Neural cell (in vitro differentiated cells): ENCODE results near the gene MAST4. TPM values are rescaled to one million over a fixed set of nuclear protein-coding genes. Genes with fewer than 3 reads are reported as not detected.

ENCODE experiments used
- H2AFZ ChIP-seq: fragments of 200-600, 300-800 bp; sonication (generic), shearing (Covaris generic); 2 replicates; pipeline ENCODE4 v1.6.0; 2014; ENCODE audit warnings: low read depth, mild to moderate bottlenecking, antibody characterized with exemption, low read length, moderate library complexity
- H3F3A ChIP-seq: fragments of 200-600 bp; shearing (Covaris generic); 2 replicates; pipeline ENCODE4 v1.6.1; 2016; ENCODE audit warnings: mild to moderate bottlenecking, moderate library complexity, mixed read lengths, antibody characterized with exemption, low read length; ENCODE audit not compliant: insufficient read depth, poor library complexity, severe bottlenecking
- H3K27ac ChIP-seq: fragments of 200-600, 300-800 bp; sonication (generic), shearing (Covaris generic); 2 replicates; pipeline ENCODE4 v1.5.1; 2014; ENCODE audit warnings: mild to moderate bottlenecking, low read length, moderate library complexity
- H3K27me3 ChIP-seq: fragments of 300-800, 200-600 bp; sonication (generic), shearing (Covaris generic); 2 replicates; pipeline ENCODE4 v1.6.0; 2014; ENCODE audit warnings: mild to moderate bottlenecking, low read depth, low read length, moderate library complexity; ENCODE audit not compliant: insufficient read depth
- H3K36me3 ChIP-seq: fragments of 300-800, 200-600 bp; sonication (generic), shearing (Covaris generic); 2 replicates; pipeline ENCODE4 v1.5.1; 2014; ENCODE audit warnings: mild to moderate bottlenecking, antibody characterized with exemption, low read length, moderate library complexity; ENCODE audit not compliant: insufficient read depth
- H3K4me2 ChIP-seq: fragments of 300-800, 200-600 bp; sonication (generic), shearing (Covaris generic); 2 replicates; pipeline ENCODE4 v1.6.0; 2014; ENCODE audit warnings: mild to moderate bottlenecking, low read length
- H3K4me3 ChIP-seq: fragments of 300-800, 200-600 bp; sonication (generic), shearing (Covaris generic); 2 replicates; pipeline ENCODE4 v1.5.1; 2014; ENCODE audit warnings: mild to moderate bottlenecking, low read length, moderate library complexity
- H3K79me2 ChIP-seq: fragments of 200-600 bp; shearing (Covaris generic); replicated peaks from 2 replicates; pipeline ENCODE4 v1.6.0; 2014; ENCODE audit warnings: mild to moderate bottlenecking, low read length, moderate library complexity; ENCODE audit not compliant: insufficient read depth
- H3K9ac ChIP-seq: fragments of 300-800, 200-600 bp; sonication (generic), shearing (Covaris generic); 2 replicates; pipeline ENCODE4 v1.6.1; 2016; ENCODE audit warnings: mild to moderate bottlenecking, low read length, mixed read lengths
- H3K9me2 ChIP-seq: fragments of 200-600 bp; shearing (Covaris generic); 2 replicates; pipeline ENCODE4 v1.6.1; 2016; ENCODE audit warnings: mild to moderate bottlenecking, low read length, mixed read lengths; ENCODE audit not compliant: insufficient read depth
- H3K9me3 ChIP-seq: fragments of 200-600, 300-800 bp; sonication (generic), shearing (Covaris generic); 2 replicates; pipeline ENCODE4 v1.6.1; 2016; ENCODE audit warnings: mild to moderate bottlenecking, mixed run types, low read length, moderate library complexity, mixed read lengths
- H4K20me1 ChIP-seq: fragments of 200-600 bp; shearing (Covaris generic); 2 replicates; pipeline ENCODE4 v1.6.1; 2016; ENCODE audit warnings: mild to moderate bottlenecking, mixed run types; ENCODE audit not compliant: insufficient read depth
- EP300 ChIP-seq: fragments of 450-650 bp; conservative IDR thresholded peaks from 2 replicates; pipeline ENCODE4 v1.6.1; 2014; ENCODE audit warnings: antibody characterized with exemption, mild to moderate bottlenecking, moderate library complexity; ENCODE audit not compliant: poor library complexity, severe bottlenecking
- EZH2 ChIP-seq: fragments of 200-600, 300-800 bp; shearing (Covaris generic), sonication (generic); IDR thresholded peaks from 2 replicates; pipeline ENCODE4 v1.6.1; 2014; ENCODE audit warnings: antibody characterized with exemption, low read length, borderline replicate concordance, mild to moderate bottlenecking; ENCODE audit not compliant: insufficient read depth, poor library complexity, severe bottlenecking
- MXI1 ChIP-seq: fragments of 450-650 bp; conservative IDR thresholded peaks from 2 replicates; pipeline ENCODE4 v1.6.1; 2014; ENCODE audit warnings: antibody characterized with exemption, mild to moderate bottlenecking; ENCODE audit not compliant: poor library complexity, severe bottlenecking
- POLR2AphosphoS5 ChIP-seq: IDR thresholded peaks from 2 replicates; pipeline ENCODE4 v1.6.1; 2012
- RAD21 ChIP-seq: fragments of 450-650 bp; conservative IDR thresholded peaks from 2 replicates; pipeline ENCODE4 v1.6.1; 2014; ENCODE audit warnings: antibody characterized with exemption, mild to moderate bottlenecking, moderate library complexity
- SMC3 ChIP-seq: fragments of 450-650 bp; conservative IDR thresholded peaks from 2 replicates; pipeline ENCODE4 v1.6.1; 2014; ENCODE audit warnings: antibody characterized with exemption, mild to moderate bottlenecking, moderate library complexity; ENCODE audit not compliant: poor library complexity
- TAF1 ChIP-seq: IDR thresholded peaks from 2 replicates; pipeline ENCODE4 v1.6.1; 2012; ENCODE audit warnings: low read depth
- polyA plus RNA-seq: library from polyadenylated mRNA; depleted of rRNA; stranded (reverse); fragments of >200 nt; gene quantifications from 2 replicates; pipeline ENCODE4 v1.2.3, GENCODE V29; 2014
- TF ChIP-seq, protein P1 (sequence below): IDR thresholded peaks from 2 replicates; pipeline ENCODE4 v1.6.1; 2012; ENCODE audit warnings: borderline replicate concordance
- TF ChIP-seq, protein P2 (sequence below): fragments of 450-650 bp; IDR thresholded peaks from 2 replicates; pipeline ENCODE4 v1.5.1; 2014; ENCODE audit warnings: antibody characterized with exemption, mild to moderate bottlenecking, moderate library complexity; ENCODE audit not compliant: poor library complexity, severe bottlenecking

MAST4 gene
- polyA plus RNA-seq, 1 donor from 2014 or later, result 2.3 TPM

DNA sequence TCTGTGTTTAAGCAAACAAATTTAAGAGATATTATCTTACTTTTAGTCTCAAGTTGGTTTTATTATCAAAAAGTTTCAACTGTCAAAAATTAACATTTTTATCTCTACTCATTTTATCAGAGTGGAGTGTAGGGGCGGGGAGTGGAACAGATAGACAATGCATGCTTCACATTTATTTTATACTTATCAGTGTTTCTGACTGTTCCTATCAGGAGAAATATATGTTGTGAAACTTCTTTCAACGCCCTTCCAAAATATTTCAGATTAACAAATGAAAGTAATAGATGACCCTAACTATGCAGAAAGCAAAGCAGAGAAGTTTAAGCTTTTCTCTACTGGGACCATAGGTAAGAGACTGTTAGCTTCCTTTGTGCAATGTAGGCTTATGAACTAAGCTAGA lies 44.9 kb upstream of the MAST4 start:
- no peaks in the 10 kb centered on the region for H3K27me3 ChIP-seq
- no peaks in the 10 kb centered on the region for H3K9me3 ChIP-seq
- no peaks in the 10 kb centered on the region for H3K79me2 ChIP-seq
- TF ChIP-seq, protein P1, sequence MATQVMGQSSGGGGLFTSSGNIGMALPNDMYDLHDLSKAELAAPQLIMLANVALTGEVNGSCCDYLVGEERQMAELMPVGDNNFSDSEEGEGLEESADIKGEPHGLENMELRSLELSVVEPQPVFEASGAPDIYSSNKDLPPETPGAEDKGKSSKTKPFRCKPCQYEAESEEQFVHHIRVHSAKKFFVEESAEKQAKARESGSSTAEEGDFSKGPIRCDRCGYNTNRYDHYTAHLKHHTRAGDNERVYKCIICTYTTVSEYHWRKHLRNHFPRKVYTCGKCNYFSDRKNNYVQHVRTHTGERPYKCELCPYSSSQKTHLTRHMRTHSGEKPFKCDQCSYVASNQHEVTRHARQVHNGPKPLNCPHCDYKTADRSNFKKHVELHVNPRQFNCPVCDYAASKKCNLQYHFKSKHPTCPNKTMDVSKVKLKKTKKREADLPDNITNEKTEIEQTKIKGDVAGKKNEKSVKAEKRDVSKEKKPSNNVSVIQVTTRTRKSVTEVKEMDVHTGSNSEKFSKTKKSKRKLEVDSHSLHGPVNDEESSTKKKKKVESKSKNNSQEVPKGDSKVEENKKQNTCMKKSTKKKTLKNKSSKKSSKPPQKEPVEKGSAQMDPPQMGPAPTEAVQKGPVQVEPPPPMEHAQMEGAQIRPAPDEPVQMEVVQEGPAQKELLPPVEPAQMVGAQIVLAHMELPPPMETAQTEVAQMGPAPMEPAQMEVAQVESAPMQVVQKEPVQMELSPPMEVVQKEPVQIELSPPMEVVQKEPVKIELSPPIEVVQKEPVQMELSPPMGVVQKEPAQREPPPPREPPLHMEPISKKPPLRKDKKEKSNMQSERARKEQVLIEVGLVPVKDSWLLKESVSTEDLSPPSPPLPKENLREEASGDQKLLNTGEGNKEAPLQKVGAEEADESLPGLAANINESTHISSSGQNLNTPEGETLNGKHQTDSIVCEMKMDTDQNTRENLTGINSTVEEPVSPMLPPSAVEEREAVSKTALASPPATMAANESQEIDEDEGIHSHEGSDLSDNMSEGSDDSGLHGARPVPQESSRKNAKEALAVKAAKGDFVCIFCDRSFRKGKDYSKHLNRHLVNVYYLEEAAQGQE, result no peak
- TF ChIP-seq MXI1, result no peak
- no peak for TF ChIP-seq EP300
- TF ChIP-seq POLR2AphosphoS5, result no peak
- no peak for TF ChIP-seq TAF1
- TF ChIP-seq RAD21, result no peak
- TF ChIP-seq, protein P2, sequence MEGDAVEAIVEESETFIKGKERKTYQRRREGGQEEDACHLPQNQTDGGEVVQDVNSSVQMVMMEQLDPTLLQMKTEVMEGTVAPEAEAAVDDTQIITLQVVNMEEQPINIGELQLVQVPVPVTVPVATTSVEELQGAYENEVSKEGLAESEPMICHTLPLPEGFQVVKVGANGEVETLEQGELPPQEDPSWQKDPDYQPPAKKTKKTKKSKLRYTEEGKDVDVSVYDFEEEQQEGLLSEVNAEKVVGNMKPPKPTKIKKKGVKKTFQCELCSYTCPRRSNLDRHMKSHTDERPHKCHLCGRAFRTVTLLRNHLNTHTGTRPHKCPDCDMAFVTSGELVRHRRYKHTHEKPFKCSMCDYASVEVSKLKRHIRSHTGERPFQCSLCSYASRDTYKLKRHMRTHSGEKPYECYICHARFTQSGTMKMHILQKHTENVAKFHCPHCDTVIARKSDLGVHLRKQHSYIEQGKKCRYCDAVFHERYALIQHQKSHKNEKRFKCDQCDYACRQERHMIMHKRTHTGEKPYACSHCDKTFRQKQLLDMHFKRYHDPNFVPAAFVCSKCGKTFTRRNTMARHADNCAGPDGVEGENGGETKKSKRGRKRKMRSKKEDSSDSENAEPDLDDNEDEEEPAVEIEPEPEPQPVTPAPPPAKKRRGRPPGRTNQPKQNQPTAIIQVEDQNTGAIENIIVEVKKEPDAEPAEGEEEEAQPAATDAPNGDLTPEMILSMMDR, result no peak
- no peak for TF ChIP-seq SMC3
- no peak for TF ChIP-seq EZH2
- H4K20me1 ChIP-seq, result no peaks in the 10 kb centered on the region
- no peaks in the 10 kb centered on the region for H3K36me3 ChIP-seq
- H3K9me2 ChIP-seq, result no peaks in the 10 kb centered on the region
- no peak overlapping the region for H3K4me3 ChIP-seq
- no peaks in the 10 kb centered on the region for H3F3A ChIP-seq
- no peak overlapping the region for H3K27ac ChIP-seq
- H3K9ac ChIP-seq, result no peak overlapping the region
- H2AFZ ChIP-seq, result no peak overlapping the region
- H3K4me2 ChIP-seq, result no peak overlapping the region

DNA sequence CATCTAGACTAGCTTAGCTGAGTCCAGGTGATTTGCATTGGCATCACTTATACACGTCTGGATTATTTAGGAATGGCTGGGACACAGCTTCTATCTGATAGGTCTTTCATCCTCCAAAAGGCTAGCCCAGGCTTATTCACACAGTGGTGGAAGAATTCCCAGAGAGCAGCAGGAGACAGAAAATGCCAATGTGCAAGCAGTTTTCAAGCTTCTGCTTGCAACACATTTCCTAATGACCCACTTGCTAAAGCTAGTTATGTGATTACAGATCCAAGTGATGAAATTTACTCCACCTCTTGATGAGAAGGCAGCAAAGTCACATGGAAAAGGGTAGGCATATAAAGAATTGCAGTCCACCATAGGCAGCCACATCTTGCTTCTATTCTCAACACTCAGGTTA lies 44.2 kb upstream of the MAST4 start:
- H3K9ac ChIP-seq, result no peak overlapping the region
- TF ChIP-seq, protein P1, result no peak
- TF ChIP-seq SMC3, result no peak
- no peak overlapping the region for H3K27ac ChIP-seq
- H3K9me2 ChIP-seq, result no peaks in the 10 kb centered on the region
- H4K20me1 ChIP-seq, result no peaks in the 10 kb centered on the region
- H3K4me3 ChIP-seq, result no peak overlapping the region
- no peaks in the 10 kb centered on the region for H3F3A ChIP-seq
- H3K36me3 ChIP-seq, result no peaks in the 10 kb centered on the region
- H3K9me3 ChIP-seq, result no peaks in the 10 kb centered on the region
- no peaks in the 10 kb centered on the region for H3K27me3 ChIP-seq
- no peak overlapping the region for H3K4me2 ChIP-seq
- H2AFZ ChIP-seq, result no peak overlapping the region
- H3K79me2 ChIP-seq, result no peaks in the 10 kb centered on the region
